Measurements from ENCODE around the gene HOXB7. TPM values are rescaled to one million over a fixed set of nuclear protein-coding genes. Genes with fewer than 3 reads are reported as not detected.

The HOXB7 gene
- total RNA-seq, 4 donors from 2014 or later, result 2.3 to 11.1 (median 5.2) TPM

- no peak for TF ChIP-seq CTCF (IDR thresholded peaks at IDR 0.05; ENCODE audit: low read depth)
These were observed 18.6 kb upstream of the HOXB7 start for GRCh38 chr17:48629411-48629759.

- TF ChIP-seq CTCF (IDR thresholded peaks at IDR 0.05; ENCODE audit: low read depth), result no peak
These were observed 18.0 kb upstream of the HOXB7 start for GRCh38 chr17:48628649-48629410.

- TF ChIP-seq CTCF (IDR thresholded peaks at IDR 0.05; ENCODE audit: low read depth), result no peak
These were observed 17.1 kb upstream of the HOXB7 start for GRCh38 chr17:48627623-48628521.

- no peak for TF ChIP-seq CTCF (IDR thresholded peaks at IDR 0.05; ENCODE audit: low read depth)
These were observed 16.3 kb upstream of the HOXB7 start for GRCh38 chr17:48627118-48627597.

- TF ChIP-seq CTCF (IDR thresholded peaks at IDR 0.05; ENCODE audit: low read depth), result no peak
These were observed 15.7 kb upstream of the HOXB7 start, which contains the start of gene HOXB9 for GRCh38 chr17:48626245-48627117. Gene HOXB9 (minus strand): TSS chr17:48626358. CDS start chr17:48626269, 89 bp downstream.

- no peak for TF ChIP-seq CTCF (IDR thresholded peaks at IDR 0.05; ENCODE audit: low read depth)
These were observed 14.9 kb upstream of the HOXB7 start for GRCh38 chr17:48625495-48626244.

Measured in subcutaneous adipose tissue (tissue), 4 donors.